Measurements from ENCODE around the gene TBC1D16.
"Not testable (repeated sequence)": the region's sequence is repeated elsewhere in the genome, so short reads cannot be mapped to it uniquely, and the experiment has no call there.

Gene TBC1D16

GRCh38 chr17:80053102-80053501, 17.4 kb upstream of the TBC1D16 start:
- no peak for DNase-seq (ENCODE audit: low spot score)

- DNase-seq (ENCODE audit: low spot score), result no peak
These were observed 16.0 kb upstream of the TBC1D16 start for GRCh38 chr17:80051681-80052080.

GRCh38 chr17:80050706-80051105, 15.0 kb upstream of the TBC1D16 start:
- no peak for DNase-seq (ENCODE audit: low spot score)

GRCh38 chr17:80049986-80050385, 14.3 kb upstream of the TBC1D16 start:
- no peak for DNase-seq (ENCODE audit: low spot score)

GRCh38 chr17:80047176-80047575, 11.5 kb upstream of the TBC1D16 start:
- DNase-seq (ENCODE audit: low spot score), result no peak

GRCh38 chr17:80046709-80047108, 11.0 kb upstream of the TBC1D16 start:
- DNase-seq (ENCODE audit: low spot score), result not testable (repeated sequence)

GRCh38 chr17:80045703-80046102, 10.0 kb upstream of the TBC1D16 start:
- no peak for DNase-seq (ENCODE audit: low spot score)

- no peak for DNase-seq (ENCODE audit: low spot score)
These were observed 8.3 kb upstream of the TBC1D16 start for GRCh38 chr17:80043963-80044362.

- peak; percentile 42 for DNase-seq (ENCODE audit: low spot score)
These were observed 1.2 kb upstream of the TBC1D16 start for GRCh38 chr17:80036715-80037477.

- DNase-seq (ENCODE audit: low spot score), result peak; percentile 98
These were observed 454 bp upstream of the TBC1D16 start, which contains the start of gene CCDC40 for GRCh38 chr17:80035937-80036714. CCDC40 (plus strand) TSS chr17:80036642; CDS start chr17:80036663, 21 bp downstream.

GRCh38 chr17:80034791-80035686, 633 bp downstream of the TBC1D16 start:
- peak; percentile 44 for DNase-seq (ENCODE audit: low spot score)

GRCh38 chr17:80033840-80034239, 1.8 kb downstream of the TBC1D16 start:
- no peak for DNase-seq (ENCODE audit: low spot score)

- DNase-seq (ENCODE audit: low spot score), result no peak
These were observed 3.0 kb downstream of the TBC1D16 start for GRCh38 chr17:80032614-80033171.

GRCh38 chr17:80031691-80032430, 3.8 kb downstream of the TBC1D16 start:
- DNase-seq (ENCODE audit: low spot score), result no peak

GRCh38 chr17:80030730-80031410, 4.8 kb downstream of the TBC1D16 start:
- no peak for DNase-seq (ENCODE audit: low spot score)

- peak; percentile 86 for DNase-seq (ENCODE audit: low spot score)
These were observed 6.3 kb downstream of the TBC1D16 start for GRCh38 chr17:80029258-80029974.

GRCh38 chr17:80028030-80028429, 7.6 kb downstream of the TBC1D16 start:
- no peak for DNase-seq (ENCODE audit: low spot score)

- DNase-seq (ENCODE audit: low spot score), result no peak
These were observed 8.6 kb downstream of the TBC1D16 start for GRCh38 chr17:80027043-80027435.

- no peak for DNase-seq (ENCODE audit: low spot score)
These were observed 9.2 kb downstream of the TBC1D16 start for GRCh38 chr17:80026359-80027042.

Data from GM03348 (cell line).